IPS-18a (cell line): ENCODE data around the gene PMEPA1.
A peak's percentile ranks its signal among the peaks of the same experiment; 100 is the strongest.

Experiments used
- H3K27ac ChIP-seq: one replicate; pipeline ENCODE4 v1.5.1; 2013; ENCODE audit warnings: low read length
- H3K27me3 ChIP-seq: one replicate; pipeline ENCODE4 v1.6.1; 2013; ENCODE audit warnings: mild to moderate bottlenecking, low read length; ENCODE audit not compliant: control insufficient read depth, insufficient read depth
- H3K36me3 ChIP-seq: one replicate; pipeline ENCODE4 v1.6.1; 2013; ENCODE audit warnings: low read depth, low read length; ENCODE audit not compliant: control insufficient read depth
- H3K4me1 ChIP-seq: one replicate; pipeline ENCODE4 v1.6.1; 2013; ENCODE audit warnings: low read depth, low read length; ENCODE audit not compliant: control insufficient read depth
- H3K4me3 ChIP-seq: one replicate; pipeline ENCODE4 v1.5.1; 2013; ENCODE audit warnings: low read length
- H3K9ac ChIP-seq: one replicate; pipeline ENCODE4 v1.6.1; 2013; ENCODE audit warnings: mild to moderate bottlenecking, low read length, moderate library complexity
- H3K9me3 ChIP-seq: one replicate; pipeline ENCODE4 v1.6.1; 2013; ENCODE audit warnings: low read depth, low read length; ENCODE audit not compliant: control insufficient read depth

PMEPA1 gene

DNA sequence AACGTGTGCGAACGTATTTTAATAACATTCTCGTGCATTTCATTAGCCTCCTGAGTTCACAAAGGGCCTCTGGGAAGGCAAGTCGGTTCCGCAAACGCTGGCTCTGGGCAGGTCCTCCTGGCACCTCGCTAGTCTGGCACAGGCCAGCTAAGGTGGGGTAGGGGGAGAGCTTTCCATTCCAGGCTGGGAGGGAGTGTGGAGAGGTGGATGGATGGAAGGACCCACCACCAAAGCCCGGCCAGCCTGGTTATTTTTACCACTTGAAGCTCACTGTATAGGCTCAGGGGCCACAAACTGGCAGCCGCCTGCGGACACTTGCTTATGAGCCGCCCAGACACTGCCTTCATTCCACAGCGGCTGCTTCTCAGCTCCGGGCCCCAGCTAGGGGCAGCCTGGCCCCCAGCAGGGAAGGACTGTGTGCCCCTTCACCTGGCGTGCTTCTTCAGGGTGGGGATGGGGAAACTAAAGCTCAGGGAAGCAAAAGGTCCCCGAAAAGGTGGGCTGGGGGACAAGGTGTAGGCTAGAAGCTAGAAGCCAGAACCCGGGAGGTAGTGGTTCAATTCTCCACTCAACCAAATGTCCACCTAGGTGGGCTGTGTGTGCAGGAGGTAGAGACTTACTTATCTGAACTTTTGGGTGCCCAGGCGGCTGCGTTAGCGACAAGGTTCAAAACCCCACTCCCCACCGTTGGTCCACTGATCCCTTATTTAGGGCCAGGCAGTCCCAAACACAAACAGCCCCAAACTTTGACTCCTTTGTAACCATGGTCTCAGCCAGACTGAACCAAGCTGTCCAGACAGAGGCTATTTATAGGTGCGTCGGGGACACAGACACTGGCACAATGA, 1.7 kb downstream of the PMEPA1 start:
- no peak overlapping the region for H3K27ac ChIP-seq
- H3K36me3 ChIP-seq: no peaks in the 10 kb centered on the region
- H3K9me3 ChIP-seq: no peaks in the 10 kb centered on the region
- H3K4me1 ChIP-seq: peaks cover 29% of the 10 kb centered on the region
- H3K27me3 ChIP-seq: peaks cover 33% of the 10 kb centered on the region
- H3K4me3 ChIP-seq: peak overlapping the region; percentile 84
- H3K9ac ChIP-seq: peak overlapping the region; percentile 64

- no peaks in the 10 kb centered on the region for H3K36me3 ChIP-seq
- peak overlapping the region; percentile 84 for H3K4me3 ChIP-seq
- H3K9ac ChIP-seq: no peak overlapping the region
- peaks cover 31% of the 10 kb centered on the region for H3K27me3 ChIP-seq
- peaks cover 29% of the 10 kb centered on the region for H3K4me1 ChIP-seq
- no peaks in the 10 kb centered on the region for H3K9me3 ChIP-seq
- no peak overlapping the region for H3K27ac ChIP-seq
Observed at GRCh38 chr20:57707320-57707719, 2.5 kb downstream of the PMEPA1 start.

DNA sequence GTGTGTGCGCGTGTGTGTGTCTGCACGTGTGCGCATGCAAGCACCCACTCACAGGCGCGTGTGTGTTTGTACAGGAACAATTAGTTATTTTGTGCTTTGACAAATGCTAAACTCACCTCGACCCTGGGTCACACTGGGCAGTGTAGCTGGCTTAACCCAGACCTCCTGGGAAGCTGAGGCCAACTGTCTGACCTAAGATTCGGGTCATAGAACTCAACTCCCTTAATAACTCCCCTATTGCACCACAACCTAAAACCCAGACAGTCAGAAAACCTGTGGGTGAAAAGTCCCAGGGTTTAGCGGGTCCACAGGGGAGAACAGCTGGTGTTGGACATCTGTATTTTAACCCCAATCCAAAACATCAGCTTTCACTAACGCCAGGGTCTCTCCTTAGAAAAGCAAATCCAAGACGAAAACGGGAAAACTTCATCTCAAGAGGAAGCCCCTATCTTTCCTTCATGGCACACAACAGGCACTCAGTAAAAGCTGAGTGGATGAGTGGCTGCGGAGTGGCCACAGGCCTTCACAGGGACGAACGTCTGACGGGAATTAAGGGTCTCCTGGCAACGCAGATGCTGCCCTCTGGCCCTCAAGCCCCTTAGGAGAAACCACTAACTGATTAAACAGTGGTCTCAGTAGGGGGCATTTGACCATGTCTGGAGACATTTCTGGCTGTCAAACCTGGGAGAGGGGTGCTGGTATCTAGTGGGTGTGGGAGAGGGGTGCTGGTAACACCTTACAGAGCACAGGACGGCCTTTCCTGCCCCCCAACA, 4.5 kb downstream of the PMEPA1 start:
- Histone ChIP-seq H3K4me3 (no peak overlapping the region), H3K9me3 (no peaks in the 10 kb centered on the region), H3K9ac (no peak overlapping the region), H3K27me3 (peaks cover 15% of the 10 kb centered on the region), H3K4me1 (peaks cover 17% of the 10 kb centered on the region), H3K36me3 (no peaks in the 10 kb centered on the region), H3K27ac (no peak overlapping the region)

DNA sequence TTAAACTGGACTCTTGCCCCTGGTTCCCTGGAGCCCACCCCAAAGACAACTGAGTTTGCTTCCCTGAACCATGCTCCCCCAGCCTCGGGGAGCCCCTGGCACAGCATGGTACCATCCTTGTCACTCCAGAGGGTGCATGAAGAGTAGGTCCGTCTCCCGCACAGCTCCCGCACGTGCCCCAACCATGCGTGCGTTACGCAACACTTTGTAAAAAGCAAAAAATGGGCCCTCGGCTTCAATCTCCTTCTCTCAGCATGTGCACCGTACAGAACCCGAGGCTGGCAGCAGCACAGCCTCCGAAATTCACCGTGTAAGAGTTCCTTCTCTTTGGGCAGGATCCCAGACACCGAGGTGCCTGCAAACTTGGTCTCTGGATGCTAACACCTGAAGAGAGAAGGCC, 5.6 kb downstream of the PMEPA1 start:
- peaks cover 17% of the 10 kb centered on the region for H3K4me1 ChIP-seq
- no peak overlapping the region for H3K4me3 ChIP-seq
- H3K36me3 ChIP-seq: no peaks in the 10 kb centered on the region
- no peak overlapping the region for H3K9ac ChIP-seq
- no peak overlapping the region for H3K27ac ChIP-seq
- peaks cover 15% of the 10 kb centered on the region for H3K27me3 ChIP-seq
- no peaks in the 10 kb centered on the region for H3K9me3 ChIP-seq

GRCh38 chr20:57703013-57703412, 6.8 kb downstream of the PMEPA1 start:
- no peak overlapping the region for H3K27ac ChIP-seq
- peaks cover 5% of the 10 kb centered on the region for H3K27me3 ChIP-seq
- peaks cover 11% of the 10 kb centered on the region for H3K4me1 ChIP-seq

DNA sequence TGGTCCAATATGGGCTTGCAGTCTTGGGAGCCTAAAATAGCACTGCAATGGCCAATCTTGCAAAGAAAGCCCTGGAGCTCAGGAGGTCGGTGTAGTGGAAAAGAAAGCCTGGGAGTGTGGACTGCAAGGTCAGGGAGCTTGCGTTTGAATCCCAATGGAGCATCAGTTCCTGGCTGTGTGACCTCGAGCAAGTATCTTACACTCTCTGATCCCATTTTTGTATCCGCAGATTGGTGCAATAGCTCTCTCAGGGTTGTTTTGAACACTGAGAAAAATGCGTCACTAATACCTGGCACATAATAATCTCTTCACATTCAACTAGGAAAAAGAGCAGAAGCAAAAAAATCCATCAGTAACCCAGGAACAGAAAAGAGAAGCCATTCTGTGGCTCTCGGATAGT, 7.3 kb downstream of the PMEPA1 start:
- no peak overlapping the region for H3K27ac ChIP-seq
- no peak overlapping the region for H3K4me3 ChIP-seq
- H3K9me3 ChIP-seq: no peaks in the 10 kb centered on the region
- peaks cover 6% of the 10 kb centered on the region for H3K4me1 ChIP-seq
- no peak overlapping the region for H3K9ac ChIP-seq
- H3K36me3 ChIP-seq: no peaks in the 10 kb centered on the region
- peaks cover under 1% of the 10 kb centered on the region for H3K27me3 ChIP-seq

More at GRCh38 chr20:57703013-57703412, 6.8 kb downstream of the PMEPA1 start:
- Histone ChIP-seq H3K4me3 (no peak overlapping the region), H3K9me3 (no peaks in the 10 kb centered on the region), H3K9ac (no peak overlapping the region), H3K36me3 (no peaks in the 10 kb centered on the region)

DNA sequence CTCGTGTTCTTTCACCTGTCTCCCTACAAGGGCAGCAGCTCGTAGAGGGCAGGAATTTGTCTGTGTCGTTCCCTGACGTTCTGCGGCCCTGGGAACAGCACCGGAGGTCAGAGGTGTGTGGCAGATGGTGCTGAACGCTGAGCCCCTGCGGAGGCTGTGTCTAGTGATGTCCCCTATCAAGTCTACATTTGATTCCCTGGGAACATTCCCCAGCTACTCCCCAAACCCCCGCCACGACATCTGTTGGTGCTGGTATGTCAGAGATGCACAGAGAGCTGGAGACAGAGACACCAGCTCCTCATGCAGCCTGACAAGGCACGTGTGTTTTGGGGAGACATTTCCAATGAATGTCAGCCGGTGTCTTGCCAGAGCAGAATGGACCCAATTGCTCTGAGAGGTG, 7.7 kb downstream of the PMEPA1 start:
- no peaks in the 10 kb centered on the region for H3K27me3 ChIP-seq

DNA sequence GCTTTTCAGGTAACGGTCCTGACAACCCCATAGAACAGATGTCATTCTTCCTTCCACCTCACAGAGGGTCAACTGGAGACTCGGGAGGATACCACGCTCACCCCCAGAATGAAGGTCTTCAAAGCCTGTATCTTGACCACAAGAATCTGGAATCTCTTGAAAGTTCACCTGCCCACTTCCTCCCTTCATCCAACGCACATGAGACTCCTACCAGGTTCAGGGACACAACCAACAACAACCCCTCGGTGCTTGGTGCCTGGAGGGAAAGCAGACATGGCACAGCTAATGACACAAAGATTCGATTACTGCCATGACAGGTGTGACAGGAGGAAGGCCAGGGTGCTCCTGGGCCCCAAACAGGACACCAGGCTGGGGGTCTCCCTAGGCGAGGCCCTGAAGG, 8.2 kb downstream of the PMEPA1 start:
- H3K27me3 ChIP-seq: no peaks in the 10 kb centered on the region
- no peak overlapping the region for H3K4me3 ChIP-seq
- no peak overlapping the region for H3K27ac ChIP-seq
- no peak overlapping the region for H3K9ac ChIP-seq
- H3K36me3 ChIP-seq: no peaks in the 10 kb centered on the region
- no peaks in the 10 kb centered on the region for H3K9me3 ChIP-seq
- peaks cover 1% of the 10 kb centered on the region for H3K4me1 ChIP-seq

More for the DNA sequence above, 7.7 kb downstream of the PMEPA1 start:
- Histone ChIP-seq H3K27ac (no peak overlapping the region), H3K4me1 (peaks cover 6% of the 10 kb centered on the region), H3K9me3 (no peaks in the 10 kb centered on the region), H3K4me3 (no peak overlapping the region), H3K36me3 (no peaks in the 10 kb centered on the region), H3K9ac (no peak overlapping the region)

- Histone ChIP-seq H3K27ac (no peak overlapping the region), H3K9me3 (no peaks in the 10 kb centered on the region), H3K4me3 (no peak overlapping the region), H3K36me3 (no peaks in the 10 kb centered on the region), H3K9ac (no peak overlapping the region), H3K27me3 (no peaks in the 10 kb centered on the region), H3K4me1 (no peaks in the 10 kb centered on the region)
Observed at GRCh38 chr20:57701090-57701489, 8.7 kb downstream of the PMEPA1 start.

DNA sequence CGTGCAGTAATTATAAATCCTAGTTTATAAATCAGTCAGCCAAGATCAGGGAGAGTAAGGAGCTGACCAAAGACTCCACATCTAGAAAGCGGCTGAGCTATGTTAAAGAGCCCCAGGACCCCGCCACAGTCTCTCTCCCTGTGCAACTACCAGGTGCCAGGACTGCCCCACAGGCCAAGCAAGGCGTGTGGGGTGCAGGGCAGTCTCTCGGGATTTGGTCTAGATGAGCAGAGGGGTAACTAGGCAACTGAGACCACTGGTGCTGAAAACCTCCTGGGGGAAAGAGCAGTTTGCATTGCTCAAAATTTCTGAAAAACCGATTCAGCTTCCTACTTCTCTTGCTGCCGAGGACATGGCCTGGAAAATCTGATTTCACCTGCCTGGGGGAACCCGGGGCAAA, 10.4 kb downstream of the PMEPA1 start:
- Histone ChIP-seq H3K27me3 (no peaks in the 10 kb centered on the region), H3K4me3 (no peak overlapping the region), H3K36me3 (no peaks in the 10 kb centered on the region), H3K9me3 (no peaks in the 10 kb centered on the region), H3K4me1 (no peaks in the 10 kb centered on the region), H3K27ac (no peak overlapping the region), H3K9ac (no peak overlapping the region)

DNA sequence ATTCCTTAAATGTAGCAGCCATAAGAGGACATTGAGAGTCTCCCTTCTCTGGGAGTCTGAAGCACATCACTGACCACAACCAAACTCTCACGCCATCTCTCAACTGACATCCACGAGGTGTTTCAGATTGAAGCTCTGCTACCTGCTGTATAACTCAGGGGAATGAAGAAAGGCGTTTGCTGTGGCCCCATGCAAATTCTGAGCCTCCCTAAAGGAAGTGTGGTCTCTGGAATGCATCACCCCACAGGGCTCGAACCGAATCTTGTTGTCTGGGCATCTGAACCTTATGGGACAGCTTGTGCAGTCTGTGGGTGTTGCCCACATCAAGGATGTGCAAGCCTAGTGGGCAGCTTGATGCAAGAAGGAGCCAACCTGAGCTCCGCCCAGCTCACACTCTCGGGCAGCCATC, 10.9 kb downstream of the PMEPA1 start:
- Histone ChIP-seq H3K36me3 (no peaks in the 10 kb centered on the region), H3K9ac (no peak overlapping the region), H3K27ac (no peak overlapping the region), H3K4me1 (no peaks in the 10 kb centered on the region), H3K4me3 (no peak overlapping the region), H3K9me3 (no peaks in the 10 kb centered on the region), H3K27me3 (no peaks in the 10 kb centered on the region)
